DMS53 treated with DMSO at 0.1 percent for 48 hours (cell line): ENCODE measurements around the gene MEX3D.
A peak's percentile ranks its signal among the peaks of the same experiment; 100 is the strongest.

ENCODE experiments used
- DNase-seq: peaks from one replicate; lab custom pipeline; 2025; ENCODE audit not compliant: unreplicated experiment; lab: John Stamatoyannopoulos, UW

Gene MEX3D

GRCh38 chr19:1568320-1569019 lies at the start of gene MEX3D:
Gene MEX3D (minus strand): TSS chr19:1568325. CDS start chr19:1568058, 267 bp downstream.
- DNase-seq: peak; percentile 4

GRCh38 chr19:1616875-1617274 lies 48.8 kb upstream of the MEX3D start:
- no peak for DNase-seq

GRCh38 chr19:1616396-1616795 lies 48.3 kb upstream of the MEX3D start:
- DNase-seq: no peak

GRCh38 chr19:1615156-1615765 lies 47.1 kb upstream of the MEX3D start:
- DNase-seq: no peak

GRCh38 chr19:1613808-1614570 lies 45.9 kb upstream of the MEX3D start:
- DNase-seq: no peak

GRCh38 chr19:1613146-1613545 lies 45.0 kb upstream of the MEX3D start:
- no peak for DNase-seq

GRCh38 chr19:1612114-1613086 lies 44.3 kb upstream of the MEX3D start:
- no peak for DNase-seq

- DNase-seq: no peak
These were observed 43.2 kb upstream of the MEX3D start for GRCh38 chr19:1611353-1611752.

GRCh38 chr19:1610579-1610978 lies 42.5 kb upstream of the MEX3D start:
- no peak for DNase-seq

- no peak for DNase-seq
These were observed 41.8 kb upstream of the MEX3D start for GRCh38 chr19:1609680-1610474.

- DNase-seq: no peak
These were observed 40.9 kb upstream of the MEX3D start for GRCh38 chr19:1609103-1609396.

GRCh38 chr19:1608359-1609102 lies 40.4 kb upstream of the MEX3D start:
- DNase-seq: no peak

- DNase-seq: no peak
These were observed 38.1 kb upstream of the MEX3D start for GRCh38 chr19:1606138-1606651.

- DNase-seq: peak; percentile 76
These were observed 37.4 kb upstream of the MEX3D start, which contains the start of gene UQCR11 for GRCh38 chr19:1605236-1606137. Gene UQCR11 (minus strand): TSS chr19:1605462. CDS start chr19:1605409, 53 bp downstream.

GRCh38 chr19:1602091-1602707 lies 34.1 kb upstream of the MEX3D start:
- DNase-seq: no peak

- DNase-seq: no peak
These were observed 33.5 kb upstream of the MEX3D start for GRCh38 chr19:1601613-1602064.

- DNase-seq: no peak
These were observed 31.3 kb upstream of the MEX3D start for GRCh38 chr19:1599460-1599846.
